Measurements from ENCODE around the gene MEIOSIN. TPM values are rescaled to one million over a fixed set of nuclear protein-coding genes. Genes with fewer than 3 reads are reported as not detected.

The MEIOSIN gene
- total and polyA plus RNA-seq, 9 of the 15 experiments (the other 6 are each of a cell fraction or from before 2014, with no cell fraction given) = 0.06 to 2.0 (median 0.76) TPM

DNA sequence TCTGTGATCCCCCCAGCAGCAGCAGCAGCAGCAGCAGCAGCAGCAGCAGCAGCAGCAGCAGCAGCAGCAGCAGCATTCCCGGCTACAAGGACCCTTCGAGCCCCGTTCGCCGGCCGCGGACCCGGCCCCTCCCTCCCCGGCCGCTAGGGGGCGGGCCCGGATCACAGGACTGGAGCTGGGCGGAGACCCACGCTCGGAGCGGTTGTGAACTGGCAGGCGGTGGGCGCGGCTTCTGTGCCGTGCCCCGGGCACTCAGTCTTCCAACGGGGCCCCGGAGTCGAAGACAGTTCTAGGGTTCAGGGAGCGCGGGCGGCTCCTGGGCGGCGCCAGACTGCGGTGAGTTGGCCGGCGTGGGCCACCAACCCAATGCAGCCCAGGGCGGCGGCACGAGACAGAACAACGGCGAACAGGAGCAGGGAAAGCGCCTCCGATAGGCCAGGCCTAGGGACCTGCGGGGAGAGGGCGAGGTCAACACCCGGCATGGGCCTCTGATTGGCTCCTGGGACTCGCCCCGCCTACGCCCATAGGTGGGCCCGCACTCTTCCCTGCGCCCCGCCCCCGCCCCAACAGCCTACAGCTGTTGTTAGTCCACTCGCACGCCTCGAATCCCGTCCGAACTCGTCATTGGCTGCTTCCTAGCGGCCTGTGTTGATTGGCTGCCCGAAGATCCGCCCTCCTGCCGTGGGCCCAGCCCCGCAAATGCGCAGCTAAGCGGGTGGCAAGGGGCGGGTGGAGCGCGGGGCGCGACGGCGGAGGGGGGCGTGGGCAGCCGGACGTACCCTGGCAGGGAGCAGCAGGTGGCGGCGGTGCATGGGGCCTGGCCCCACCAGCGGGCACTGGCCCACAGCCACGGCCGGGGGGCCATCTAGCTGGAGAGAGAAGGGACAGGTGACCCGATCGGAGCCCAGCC lies 37.2 kb downstream of the MEIOSIN start (continued):
- TF ChIP-seq, protein P1, sequence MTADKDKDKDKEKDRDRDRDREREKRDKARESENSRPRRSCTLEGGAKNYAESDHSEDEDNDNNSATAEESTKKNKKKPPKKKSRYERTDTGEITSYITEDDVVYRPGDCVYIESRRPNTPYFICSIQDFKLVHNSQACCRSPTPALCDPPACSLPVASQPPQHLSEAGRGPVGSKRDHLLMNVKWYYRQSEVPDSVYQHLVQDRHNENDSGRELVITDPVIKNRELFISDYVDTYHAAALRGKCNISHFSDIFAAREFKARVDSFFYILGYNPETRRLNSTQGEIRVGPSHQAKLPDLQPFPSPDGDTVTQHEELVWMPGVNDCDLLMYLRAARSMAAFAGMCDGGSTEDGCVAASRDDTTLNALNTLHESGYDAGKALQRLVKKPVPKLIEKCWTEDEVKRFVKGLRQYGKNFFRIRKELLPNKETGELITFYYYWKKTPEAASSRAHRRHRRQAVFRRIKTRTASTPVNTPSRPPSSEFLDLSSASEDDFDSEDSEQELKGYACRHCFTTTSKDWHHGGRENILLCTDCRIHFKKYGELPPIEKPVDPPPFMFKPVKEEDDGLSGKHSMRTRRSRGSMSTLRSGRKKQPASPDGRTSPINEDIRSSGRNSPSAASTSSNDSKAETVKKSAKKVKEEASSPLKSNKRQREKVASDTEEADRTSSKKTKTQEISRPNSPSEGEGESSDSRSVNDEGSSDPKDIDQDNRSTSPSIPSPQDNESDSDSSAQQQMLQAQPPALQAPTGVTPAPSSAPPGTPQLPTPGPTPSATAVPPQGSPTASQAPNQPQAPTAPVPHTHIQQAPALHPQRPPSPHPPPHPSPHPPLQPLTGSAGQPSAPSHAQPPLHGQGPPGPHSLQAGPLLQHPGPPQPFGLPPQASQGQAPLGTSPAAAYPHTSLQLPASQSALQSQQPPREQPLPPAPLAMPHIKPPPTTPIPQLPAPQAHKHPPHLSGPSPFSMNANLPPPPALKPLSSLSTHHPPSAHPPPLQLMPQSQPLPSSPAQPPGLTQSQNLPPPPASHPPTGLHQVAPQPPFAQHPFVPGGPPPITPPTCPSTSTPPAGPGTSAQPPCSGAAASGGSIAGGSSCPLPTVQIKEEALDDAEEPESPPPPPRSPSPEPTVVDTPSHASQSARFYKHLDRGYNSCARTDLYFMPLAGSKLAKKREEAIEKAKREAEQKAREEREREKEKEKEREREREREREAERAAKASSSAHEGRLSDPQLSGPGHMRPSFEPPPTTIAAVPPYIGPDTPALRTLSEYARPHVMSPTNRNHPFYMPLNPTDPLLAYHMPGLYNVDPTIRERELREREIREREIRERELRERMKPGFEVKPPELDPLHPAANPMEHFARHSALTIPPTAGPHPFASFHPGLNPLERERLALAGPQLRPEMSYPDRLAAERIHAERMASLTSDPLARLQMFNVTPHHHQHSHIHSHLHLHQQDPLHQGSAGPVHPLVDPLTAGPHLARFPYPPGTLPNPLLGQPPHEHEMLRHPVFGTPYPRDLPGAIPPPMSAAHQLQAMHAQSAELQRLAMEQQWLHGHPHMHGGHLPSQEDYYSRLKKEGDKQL (CRISPR knock-in tag; IDR thresholded peaks at IDR 0.05; ENCODE audit: borderline replicate concordance) = 0 out of 2 replicates have a peak, but pooled peaks have one; percentile 75
- TF ChIP-seq ATF1 (CRISPR knock-in tag; IDR thresholded peaks at IDR 0.05) = no peak
- peak; percentile 82 for TF ChIP-seq ATF1 (tag; IDR thresholded peaks at IDR 0.05)
- TF ChIP-seq ZNF766 (CRISPR knock-in tag; conservative IDR thresholded peaks at IDR 0.05) = peak; percentile 1; the same call in 1 of the 2 replicates
- TF ChIP-seq XRCC3 (IDR thresholded peaks at IDR 0.05) = no peak
- 0 out of 2 replicates have a peak, but pooled peaks have one; percentile 38 for TF ChIP-seq NBN (IDR thresholded peaks at IDR 0.05; ENCODE audit: low read depth)
- TF ChIP-seq NFE2L1 (tag; IDR thresholded peaks at IDR 0.05; ENCODE audit: borderline replicate concordance, low read depth) = no peak
- TF ChIP-seq MCM7 (IDR thresholded peaks at IDR 0.05) = no peak
- peak; percentile 68; the same call in 1 of the 2 replicates for TF ChIP-seq KDM2B (CRISPR knock-in tag; IDR thresholded peaks at IDR 0.05)
- TF ChIP-seq, protein P2, sequence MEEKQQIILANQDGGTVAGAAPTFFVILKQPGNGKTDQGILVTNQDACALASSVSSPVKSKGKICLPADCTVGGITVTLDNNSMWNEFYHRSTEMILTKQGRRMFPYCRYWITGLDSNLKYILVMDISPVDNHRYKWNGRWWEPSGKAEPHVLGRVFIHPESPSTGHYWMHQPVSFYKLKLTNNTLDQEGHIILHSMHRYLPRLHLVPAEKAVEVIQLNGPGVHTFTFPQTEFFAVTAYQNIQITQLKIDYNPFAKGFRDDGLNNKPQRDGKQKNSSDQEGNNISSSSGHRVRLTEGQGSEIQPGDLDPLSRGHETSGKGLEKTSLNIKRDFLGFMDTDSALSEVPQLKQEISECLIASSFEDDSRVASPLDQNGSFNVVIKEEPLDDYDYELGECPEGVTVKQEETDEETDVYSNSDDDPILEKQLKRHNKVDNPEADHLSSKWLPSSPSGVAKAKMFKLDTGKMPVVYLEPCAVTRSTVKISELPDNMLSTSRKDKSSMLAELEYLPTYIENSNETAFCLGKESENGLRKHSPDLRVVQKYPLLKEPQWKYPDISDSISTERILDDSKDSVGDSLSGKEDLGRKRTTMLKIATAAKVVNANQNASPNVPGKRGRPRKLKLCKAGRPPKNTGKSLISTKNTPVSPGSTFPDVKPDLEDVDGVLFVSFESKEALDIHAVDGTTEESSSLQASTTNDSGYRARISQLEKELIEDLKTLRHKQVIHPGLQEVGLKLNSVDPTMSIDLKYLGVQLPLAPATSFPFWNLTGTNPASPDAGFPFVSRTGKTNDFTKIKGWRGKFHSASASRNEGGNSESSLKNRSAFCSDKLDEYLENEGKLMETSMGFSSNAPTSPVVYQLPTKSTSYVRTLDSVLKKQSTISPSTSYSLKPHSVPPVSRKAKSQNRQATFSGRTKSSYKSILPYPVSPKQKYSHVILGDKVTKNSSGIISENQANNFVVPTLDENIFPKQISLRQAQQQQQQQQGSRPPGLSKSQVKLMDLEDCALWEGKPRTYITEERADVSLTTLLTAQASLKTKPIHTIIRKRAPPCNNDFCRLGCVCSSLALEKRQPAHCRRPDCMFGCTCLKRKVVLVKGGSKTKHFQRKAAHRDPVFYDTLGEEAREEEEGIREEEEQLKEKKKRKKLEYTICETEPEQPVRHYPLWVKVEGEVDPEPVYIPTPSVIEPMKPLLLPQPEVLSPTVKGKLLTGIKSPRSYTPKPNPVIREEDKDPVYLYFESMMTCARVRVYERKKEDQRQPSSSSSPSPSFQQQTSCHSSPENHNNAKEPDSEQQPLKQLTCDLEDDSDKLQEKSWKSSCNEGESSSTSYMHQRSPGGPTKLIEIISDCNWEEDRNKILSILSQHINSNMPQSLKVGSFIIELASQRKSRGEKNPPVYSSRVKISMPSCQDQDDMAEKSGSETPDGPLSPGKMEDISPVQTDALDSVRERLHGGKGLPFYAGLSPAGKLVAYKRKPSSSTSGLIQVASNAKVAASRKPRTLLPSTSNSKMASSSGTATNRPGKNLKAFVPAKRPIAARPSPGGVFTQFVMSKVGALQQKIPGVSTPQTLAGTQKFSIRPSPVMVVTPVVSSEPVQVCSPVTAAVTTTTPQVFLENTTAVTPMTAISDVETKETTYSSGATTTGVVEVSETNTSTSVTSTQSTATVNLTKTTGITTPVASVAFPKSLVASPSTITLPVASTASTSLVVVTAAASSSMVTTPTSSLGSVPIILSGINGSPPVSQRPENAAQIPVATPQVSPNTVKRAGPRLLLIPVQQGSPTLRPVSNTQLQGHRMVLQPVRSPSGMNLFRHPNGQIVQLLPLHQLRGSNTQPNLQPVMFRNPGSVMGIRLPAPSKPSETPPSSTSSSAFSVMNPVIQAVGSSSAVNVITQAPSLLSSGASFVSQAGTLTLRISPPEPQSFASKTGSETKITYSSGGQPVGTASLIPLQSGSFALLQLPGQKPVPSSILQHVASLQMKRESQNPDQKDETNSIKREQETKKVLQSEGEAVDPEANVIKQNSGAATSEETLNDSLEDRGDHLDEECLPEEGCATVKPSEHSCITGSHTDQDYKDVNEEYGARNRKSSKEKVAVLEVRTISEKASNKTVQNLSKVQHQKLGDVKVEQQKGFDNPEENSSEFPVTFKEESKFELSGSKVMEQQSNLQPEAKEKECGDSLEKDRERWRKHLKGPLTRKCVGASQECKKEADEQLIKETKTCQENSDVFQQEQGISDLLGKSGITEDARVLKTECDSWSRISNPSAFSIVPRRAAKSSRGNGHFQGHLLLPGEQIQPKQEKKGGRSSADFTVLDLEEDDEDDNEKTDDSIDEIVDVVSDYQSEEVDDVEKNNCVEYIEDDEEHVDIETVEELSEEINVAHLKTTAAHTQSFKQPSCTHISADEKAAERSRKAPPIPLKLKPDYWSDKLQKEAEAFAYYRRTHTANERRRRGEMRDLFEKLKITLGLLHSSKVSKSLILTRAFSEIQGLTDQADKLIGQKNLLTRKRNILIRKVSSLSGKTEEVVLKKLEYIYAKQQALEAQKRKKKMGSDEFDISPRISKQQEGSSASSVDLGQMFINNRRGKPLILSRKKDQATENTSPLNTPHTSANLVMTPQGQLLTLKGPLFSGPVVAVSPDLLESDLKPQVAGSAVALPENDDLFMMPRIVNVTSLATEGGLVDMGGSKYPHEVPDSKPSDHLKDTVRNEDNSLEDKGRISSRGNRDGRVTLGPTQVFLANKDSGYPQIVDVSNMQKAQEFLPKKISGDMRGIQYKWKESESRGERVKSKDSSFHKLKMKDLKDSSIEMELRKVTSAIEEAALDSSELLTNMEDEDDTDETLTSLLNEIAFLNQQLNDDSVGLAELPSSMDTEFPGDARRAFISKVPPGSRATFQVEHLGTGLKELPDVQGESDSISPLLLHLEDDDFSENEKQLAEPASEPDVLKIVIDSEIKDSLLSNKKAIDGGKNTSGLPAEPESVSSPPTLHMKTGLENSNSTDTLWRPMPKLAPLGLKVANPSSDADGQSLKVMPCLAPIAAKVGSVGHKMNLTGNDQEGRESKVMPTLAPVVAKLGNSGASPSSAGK (IDR thresholded peaks at IDR 0.05) = peak; percentile 95
